Activated CD4-positive, CD25-positive, alpha-beta regulatory T cell treated with anti-CD3 and anti-CD28 coated beads, Interleukin-2, amount 50 U/mL, for 24 hours (primary cell): ENCODE data around the gene PTPRN2.

Experiments
- ATAC-seq, 2 donors: fragments of 150-1000 bp; cut with Tn5 transposase; one replicate each; pipeline ENCODE4 v1.10.0; 2021; ENCODE audit warnings: mild to moderate bottlenecking in 1 of 2, moderate library complexity in 1 of 2

Gene PTPRN2

DNA sequence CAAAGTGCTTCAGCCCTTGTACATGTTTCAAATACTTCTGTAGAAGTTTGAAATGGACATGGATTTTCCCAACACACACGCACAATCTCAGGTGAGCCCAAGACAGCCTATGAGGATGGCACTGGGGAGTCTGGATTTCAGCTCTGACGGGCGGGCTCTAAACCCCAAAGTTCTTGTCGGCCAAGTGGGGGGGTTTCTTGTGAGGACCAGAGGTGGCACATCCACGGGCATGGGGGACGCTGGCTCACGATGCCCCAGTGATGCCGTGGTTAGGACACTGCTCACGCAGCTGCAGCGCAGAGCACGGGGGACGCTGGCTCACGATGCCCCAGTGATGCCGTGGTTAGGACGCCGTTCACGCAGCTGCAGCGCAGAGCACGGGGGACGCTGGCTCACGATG lies 970.7 kb downstream of the PTPRN2 start:
- ATAC-seq, result no peak

DNA sequence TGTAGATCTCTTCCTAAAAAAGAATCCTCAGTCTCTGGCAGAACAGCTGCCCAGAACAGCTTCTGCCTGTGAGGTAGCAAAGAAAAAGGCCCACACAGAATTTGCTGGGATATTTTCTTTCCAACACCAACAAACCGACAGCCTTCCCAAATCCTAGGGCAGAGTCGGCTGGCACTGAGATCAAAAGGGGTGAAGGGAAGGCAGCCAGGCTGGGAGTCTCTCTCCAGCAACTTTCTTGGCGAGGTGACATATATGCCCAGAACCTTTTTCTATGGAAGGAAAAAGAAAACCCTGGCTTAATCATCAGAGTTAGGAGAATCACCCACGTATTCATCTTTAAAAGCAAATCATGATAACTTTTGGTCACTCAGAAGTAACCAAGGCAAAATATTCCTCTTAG lies 971.2 kb downstream of the PTPRN2 start:
- ATAC-seq, result no peak

DNA sequence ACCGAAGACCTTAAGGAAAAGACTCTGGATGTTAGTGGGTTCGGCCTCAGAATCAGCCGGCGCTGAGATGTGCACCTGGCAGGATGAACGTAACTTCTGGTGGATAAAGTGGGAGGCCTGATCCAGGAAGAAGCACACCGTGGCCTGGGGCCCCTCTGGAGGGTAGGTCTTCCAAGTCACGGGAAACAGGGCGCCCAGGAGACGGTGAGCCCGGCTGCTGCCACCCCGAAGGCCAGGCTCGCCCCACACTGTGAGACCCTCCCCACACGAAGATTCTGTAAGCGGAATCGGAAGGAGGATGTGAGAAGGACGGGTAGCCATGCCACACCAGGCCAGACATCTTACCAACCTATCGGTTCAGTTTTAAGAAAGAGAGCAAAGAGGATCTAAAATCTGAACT lies 971.8 kb downstream of the PTPRN2 start:
- no peak for ATAC-seq

DNA sequence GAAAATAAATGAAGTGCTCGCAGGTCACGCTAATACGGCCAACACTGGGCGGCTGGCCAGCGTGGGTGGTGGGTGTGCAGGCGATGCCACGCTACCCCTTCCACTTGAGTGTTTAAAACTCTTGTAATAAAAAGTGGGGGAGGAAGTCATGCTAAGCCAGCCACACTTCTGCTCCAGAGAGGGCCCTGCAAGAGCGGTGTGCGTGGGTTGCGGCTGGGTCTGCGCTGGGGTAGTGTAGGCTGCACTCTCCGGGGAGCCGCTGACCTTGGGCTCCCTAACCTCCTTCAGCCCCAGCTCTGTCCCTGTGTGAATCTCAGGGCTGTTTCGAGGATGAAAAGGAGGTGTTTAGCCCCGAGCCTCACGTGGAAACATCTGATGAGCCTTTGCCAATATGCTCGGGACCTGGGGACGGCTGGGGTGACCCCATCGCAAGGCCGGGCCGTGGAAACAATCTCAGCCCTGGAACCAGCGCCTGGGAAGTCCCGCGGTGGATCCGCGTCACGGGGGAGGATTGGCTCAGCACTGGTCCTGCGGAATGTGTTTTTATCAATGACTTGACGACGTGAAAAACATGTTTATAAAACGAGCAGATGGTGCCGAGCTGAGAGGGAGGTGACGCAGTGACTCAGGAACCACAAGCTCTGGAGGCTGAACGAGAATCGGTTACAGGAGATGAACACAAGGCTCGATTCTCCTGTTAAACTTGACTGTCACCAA lies 972.4 kb downstream of the PTPRN2 start:
- peak in 1 of 2 donors; percentile 21 for ATAC-seq

DNA sequence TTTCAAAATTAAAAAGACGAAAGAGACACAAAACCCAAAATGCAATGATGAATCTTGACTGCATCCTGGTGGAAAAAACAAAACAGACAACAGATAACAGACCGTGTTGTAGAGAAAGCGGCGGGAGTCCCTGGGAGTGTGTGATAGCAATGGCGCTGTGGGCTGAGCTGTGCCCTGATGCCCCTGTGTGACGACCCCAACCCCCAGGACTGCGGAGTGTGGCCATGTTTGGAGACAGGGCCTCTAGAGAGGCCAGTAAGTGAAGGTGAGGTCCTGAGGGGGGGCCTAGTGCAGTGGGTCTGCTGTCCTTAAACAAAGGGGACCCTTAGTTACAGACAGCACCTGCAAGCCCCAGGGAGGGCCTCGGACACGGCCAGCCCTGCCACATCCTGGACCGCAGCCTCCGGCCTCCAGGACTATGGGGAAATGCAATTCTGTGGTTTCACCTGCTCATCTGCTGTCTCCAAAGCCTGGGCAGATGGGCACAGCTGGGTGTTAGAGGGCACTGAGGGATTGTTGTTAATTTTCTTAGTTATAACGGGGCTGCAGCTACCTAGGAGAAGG lies 973.1 kb downstream of the PTPRN2 start:
- no peak for ATAC-seq

DNA sequence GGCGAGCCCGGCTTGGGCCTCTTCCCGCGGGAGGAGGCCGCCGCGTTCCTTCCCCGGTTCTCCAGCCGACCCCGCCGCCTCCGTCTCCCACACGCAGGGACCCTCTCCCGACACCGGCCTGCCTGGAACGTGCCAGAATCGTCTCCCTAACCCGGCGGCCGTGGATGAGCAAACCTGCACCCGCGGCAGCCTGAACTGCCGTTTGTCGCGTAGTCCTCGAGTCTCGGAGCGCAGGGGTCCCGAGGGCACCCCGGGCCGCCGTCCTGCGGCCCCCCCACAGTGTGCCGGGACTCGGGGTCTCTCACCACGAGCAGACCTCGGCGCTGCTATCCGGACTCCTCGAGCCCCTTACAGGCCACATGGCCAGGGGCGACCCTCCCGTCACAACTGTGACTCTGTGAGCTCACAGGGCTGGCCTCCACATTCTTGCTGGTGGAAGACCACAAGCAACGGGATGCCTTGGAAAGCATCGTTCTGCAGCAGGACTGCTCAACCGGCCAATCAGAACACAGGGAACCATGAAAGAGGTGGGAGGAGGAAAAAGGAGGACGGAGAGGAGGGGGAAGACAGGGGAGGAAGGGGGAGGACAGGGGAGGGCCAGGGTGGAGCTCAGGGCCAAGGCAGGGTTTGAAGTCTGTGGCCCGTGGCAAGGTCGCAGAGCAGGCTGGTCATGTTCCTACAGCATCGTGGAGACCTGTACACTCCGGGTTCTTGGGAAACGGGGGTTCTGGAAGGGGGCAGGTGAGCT lies 973.9 kb downstream of the PTPRN2 start:
- ATAC-seq, result no peak

DNA sequence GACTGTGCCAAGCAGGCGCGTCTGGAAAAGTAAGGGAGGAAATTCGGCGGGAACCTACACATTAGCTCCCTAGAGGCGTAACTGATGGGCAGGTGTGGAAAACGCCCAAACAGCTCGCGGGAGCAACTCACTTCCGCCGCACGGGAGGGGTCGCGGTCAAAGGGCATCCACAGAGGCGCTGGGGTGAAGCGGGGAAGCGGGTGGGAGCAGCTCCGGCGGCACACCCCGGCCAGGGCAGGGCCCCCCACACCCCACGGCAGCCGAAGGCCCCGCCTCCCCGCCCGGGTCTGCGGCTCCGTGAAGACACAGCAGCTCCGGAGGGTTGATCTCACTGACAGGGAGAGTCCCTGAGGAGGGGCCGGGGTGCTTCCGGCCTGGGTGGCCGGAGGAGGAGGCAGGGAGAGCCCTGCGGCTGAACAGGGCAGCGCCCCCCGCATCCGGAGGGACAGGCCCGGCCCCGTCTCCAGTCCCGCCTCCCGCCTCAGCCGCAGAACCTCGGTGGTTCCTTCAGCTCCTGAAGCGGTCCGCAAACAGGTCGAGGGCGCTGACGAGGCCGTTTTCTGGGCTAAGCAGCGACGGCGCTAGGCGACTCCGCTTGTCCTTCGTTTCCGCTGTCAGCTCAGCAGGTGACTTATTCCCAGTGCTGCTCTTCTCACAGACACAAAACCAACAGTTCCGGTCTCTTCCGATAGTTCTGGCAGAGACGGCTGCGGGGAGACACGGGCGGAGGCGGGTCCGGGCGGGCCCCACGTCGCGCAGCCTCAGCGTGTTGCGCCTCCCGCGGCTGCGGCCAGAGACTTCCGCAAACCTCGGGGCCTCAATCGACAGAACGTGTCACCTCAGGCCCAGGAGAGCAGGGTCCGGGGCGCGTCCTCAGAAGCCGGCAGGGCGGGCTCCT lies 974.7 kb downstream of the PTPRN2 start:
- peak; percentile 70 to 72 for ATAC-seq

DNA sequence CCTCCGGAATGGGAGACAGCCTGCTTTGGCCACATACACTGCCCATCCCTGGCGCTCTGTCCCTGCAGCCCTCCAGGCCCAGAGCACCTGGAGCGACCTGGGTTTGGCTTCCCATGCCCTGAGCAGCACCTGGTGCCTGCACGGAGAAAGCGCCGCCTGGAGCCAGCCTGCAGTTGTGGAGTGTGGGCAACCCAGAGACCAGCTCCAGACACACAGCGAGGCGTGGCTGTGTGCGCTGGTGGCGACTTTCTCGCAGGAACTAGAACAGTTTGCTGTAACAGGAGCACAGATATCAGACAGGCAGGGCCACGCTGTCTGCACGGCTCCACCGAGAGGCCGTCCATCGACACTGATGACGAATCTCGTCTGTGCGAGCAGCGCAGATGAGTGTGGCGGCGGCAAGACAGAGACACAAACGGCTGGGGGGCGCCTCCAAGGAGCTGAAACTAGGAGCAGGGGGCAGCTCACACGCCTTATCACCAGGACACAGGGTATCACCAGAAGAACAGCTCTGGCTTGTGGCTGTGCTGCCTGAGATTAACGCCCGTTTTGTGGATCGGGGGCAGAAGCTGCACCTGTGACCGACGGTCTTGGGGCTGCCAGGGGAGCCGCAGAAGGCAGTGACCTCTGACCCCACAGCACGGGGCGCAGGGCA lies 975.5 kb downstream of the PTPRN2 start:
- no peak for ATAC-seq

DNA sequence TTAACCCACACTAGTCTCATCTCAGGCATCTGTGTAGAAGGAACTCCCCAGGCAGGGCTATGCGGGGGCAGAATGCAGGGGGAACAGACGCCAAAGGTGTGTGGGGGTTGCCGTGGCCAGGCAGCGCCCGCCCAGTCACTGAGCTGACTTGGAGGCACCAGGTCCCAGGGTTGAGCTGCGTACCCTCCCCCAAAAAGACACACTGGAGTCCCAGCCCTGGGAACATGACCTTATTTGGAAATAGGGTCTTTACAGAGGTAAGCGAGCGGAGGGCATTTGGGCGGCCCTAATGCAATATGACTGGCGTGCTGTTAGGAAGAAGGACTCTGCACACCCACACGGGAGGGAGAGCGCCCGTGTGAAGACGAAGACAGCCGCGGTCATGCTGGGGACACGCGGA lies 976.3 kb downstream of the PTPRN2 start:
- no peak for ATAC-seq

DNA sequence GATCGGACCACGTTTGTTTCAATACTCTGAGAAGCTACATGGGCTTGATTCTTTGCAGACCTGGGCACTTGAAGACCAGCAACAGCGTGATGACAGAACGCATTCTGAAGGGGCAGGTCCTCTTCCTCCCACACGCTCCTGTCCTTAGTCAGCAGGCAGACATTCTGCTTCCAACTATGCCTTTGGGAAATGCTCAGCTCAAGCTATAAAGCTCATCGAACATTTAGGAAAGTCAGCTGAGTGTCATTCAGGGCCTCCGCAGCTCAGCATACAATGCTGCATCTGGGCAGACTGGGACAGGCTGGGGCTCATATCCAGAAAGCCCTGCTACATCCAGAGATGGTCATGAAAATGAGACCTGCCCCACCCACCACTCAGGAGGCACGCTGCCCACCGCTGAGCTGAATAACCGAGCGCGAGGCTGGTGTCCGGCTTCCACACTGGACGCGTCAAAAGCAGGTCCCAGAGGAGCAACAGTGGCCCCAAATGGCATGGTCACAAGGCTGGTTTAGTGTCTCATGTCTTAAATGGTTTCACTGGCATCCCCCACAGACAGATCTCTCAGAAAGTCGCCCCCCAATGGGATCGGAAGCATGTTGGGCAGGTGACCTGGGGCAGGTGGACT lies 976.8 kb downstream of the PTPRN2 start:
- ATAC-seq, result no peak

DNA sequence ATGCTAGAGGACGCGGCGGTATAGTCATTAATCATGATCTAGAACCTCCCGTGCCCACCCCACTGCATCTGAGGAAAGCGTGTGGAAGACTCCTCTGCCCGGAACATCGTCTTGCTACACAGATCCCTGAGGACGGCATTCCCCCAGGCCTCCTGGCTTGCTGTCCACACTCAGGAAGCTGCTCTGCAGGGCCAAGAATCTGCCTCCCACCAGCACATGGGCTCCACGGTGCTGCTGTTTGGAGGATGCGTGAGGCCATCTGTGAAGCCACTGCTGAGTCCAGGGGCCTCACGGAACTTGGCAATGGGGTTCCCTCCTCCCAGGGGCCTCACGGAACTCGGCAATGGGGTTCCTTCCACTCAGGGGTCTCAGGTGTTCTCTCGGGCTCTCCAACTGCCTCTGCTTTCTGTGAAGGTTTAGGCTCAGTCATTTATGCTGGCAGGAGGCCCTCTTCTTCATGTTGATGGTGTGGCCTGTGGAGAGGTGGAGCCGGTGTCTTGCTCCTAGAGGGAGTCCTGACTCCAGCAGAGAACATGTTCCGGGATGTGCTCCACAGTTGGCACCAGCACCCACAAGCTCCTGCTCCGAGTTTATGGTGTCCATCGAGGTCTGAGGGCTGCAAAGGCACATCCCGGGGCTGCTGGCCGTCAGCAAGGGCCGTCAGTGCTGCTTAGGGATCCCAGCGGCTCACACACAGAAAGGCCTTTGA lies 977.5 kb downstream of the PTPRN2 start:
- ATAC-seq, result no peak

DNA sequence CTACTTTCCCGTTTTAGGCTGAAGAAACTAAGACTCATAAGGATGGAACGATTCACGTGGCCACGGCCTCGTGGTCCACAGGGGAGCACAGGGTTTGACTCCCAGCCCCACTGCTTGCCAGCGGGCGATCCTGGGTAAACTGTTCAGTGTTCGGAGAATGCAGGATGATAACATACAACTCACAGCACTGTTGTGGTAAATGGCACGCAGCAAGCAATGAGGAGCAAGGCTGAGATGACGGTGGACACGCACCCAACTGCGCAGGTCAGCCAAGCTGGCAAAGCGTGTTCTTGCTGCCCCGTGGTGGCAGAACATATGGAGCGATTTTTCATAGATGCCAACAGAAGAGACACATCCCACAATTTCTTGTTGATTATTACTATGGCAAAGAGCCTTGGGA lies 978.1 kb downstream of the PTPRN2 start:
- ATAC-seq, result no peak

DNA sequence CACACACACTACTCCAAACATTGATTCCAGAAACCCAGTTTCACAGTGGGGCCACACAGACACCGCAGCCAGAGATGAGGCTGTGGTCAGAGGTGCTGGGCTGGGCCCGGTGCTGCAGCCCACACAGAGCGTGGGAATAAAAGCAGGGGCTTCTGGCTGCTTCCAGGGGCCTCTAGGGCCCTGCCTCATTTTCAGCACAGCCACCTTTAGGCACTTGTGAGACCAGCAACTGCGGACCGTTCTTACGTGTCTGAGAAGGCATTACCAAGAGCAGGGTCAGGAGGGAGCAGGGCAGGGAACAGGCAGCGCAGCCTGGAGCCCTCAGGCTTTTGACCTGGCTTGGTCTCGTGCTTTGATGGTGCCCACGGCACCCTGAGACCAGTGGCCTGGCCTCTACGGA lies 980.4 kb downstream of the PTPRN2 start:
- ATAC-seq, result no peak

DNA sequence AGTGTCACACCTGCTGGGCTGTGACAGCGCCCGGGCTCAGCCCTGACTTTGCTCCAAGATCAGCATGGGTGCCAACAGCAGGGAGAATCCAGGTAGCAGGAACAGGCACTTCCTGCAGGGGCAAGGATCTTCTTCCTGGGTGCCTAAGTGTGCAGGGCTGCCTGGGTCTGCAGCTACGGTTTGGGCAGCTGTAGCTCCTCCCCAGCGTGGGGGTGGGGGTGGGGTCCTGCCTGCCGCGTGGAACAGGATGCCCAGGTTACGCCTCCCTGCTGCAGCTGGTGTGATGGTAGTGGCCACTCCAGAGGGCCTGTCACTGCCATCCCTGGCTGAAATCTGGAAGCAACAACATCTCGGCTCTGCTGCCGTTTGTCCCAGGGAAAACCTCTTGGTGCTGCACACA lies 981.5 kb downstream of the PTPRN2 start:
- no peak for ATAC-seq

DNA sequence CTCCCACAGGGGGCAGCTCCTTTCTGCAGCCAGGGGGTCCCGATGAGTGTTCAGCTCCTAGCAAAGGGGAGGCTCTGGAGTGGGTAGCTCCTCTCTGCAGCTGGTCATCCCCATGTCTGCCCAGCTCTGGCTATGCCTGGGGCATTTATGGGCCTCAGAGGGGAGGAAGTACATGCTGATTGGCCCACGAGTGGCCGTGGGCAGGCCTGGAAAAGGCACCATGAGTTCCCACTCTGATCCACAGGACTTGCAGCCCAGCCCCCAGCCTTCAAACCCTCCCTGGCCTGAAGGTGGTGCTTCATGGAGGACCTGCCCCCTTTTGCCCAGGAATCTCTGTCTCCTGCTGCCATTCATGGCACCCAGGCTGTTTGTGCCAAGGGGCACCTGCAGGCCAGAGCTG lies 982.0 kb downstream of the PTPRN2 start:
- ATAC-seq, result no peak

DNA sequence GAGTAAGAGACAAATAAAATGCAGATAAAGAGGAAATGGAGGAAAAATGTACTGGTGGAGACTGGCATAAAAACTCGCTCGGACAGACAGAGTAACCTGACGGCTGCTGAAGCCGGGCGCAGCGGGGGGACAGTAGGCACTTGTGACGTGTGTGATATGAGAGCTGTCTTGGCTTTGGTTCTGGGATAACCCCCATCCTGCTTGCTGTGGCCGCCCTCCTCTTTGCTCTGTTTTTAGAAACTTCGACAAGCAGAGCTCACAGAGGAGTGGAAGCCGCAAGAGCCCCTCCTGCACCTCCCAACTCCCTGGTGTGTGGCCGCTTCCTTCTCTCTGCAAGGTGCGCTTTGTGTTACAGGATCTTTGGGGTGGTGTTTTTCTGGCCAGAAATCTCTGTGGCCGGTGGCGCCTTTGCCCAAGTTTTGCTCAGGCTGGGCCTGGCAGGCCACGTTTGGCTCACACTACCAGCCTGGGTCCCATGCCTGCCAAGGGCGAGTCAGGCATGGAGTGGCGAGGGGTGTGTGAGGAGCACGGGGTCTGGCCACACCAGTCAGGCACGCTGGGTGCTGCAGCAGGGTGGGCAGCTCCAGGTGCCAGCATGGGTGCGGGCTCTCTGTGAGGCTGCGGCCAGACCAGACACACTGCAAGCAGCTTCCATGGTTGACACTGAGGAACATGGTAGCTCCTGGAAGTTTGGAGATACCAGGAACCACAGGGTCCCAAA lies 982.8 kb downstream of the PTPRN2 start:
- ATAC-seq, result no peak

DNA sequence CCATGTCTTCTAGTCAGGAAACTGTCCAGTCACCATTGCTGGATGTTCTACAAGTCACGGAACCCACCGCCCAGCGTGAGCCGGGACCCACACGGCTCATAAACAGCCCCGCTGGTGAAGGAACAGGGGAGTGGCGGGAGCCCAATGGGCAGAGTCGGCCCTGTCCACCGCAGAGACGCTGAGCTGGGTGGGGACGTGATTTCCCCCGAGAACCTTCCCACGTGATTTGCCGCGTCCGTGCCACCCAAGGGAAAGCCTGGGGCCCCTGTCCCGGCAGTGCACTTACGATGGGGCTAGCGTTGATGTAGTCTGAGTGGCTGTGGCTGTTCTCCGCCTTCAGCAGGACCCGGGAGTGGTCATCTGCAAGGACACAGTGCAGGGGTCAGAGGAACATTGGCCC lies 983.9 kb downstream of the PTPRN2 start:
- ATAC-seq, result no peak

DNA sequence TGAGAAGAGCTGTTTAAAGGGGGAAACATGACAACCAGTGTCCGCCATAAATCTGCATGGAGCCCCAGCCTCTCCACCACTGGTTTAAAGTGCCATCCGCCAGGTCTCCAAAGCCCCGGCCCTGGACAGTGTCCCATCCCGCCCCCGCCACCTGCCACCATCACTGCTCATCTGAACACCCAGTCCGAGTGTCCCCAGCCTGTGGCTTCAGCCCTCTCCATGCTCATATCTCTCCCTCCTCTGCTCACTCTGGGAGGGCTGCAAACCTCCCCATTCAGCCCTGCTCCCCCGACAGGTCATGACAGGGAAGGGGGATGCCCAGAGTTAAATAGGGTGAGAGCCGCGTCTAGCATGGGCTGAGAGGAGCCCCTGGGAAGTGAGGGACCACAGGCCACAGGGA lies 984.6 kb downstream of the PTPRN2 start:
- no peak for ATAC-seq

DNA sequence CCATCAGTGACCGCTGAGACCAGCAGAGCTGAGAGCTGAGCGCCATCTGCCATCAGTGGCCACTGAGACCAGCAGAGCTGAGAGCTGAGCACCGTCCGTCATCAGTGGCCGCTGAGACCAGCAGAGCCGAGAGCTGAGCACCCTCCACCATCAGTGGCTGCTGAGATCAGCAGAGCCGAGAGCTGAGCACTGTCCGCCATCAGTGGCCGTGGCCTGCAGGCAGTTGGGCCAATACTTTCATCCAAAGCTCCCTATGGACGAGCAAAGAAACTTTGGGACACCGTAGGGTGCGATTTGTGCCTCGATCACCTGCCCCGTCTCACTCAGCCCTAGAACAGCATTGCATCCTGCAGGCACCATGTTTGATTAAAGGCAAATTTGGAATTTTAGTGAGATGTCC lies 985.0 kb downstream of the PTPRN2 start:
- no peak for ATAC-seq

DNA sequence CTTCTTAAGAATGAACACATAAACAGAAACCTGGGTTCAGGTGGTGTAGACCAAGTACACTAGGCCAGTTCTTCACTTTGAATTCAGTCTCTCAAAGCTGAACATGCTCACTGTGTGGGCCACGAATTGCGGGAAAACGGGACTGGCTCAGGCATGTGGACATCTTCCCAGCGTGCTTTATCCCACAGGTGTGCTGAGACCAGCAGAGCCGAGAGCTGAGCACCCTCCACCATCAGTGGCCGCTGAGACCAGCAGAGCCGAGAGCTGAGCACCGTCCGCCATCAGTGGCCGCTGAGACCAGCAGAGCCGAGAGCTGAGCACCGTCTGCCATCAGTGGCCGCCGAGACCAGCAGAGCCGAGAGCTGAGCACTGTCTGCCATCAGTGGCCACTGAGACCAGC lies 985.5 kb downstream of the PTPRN2 start:
- ATAC-seq, result no peak

DNA sequence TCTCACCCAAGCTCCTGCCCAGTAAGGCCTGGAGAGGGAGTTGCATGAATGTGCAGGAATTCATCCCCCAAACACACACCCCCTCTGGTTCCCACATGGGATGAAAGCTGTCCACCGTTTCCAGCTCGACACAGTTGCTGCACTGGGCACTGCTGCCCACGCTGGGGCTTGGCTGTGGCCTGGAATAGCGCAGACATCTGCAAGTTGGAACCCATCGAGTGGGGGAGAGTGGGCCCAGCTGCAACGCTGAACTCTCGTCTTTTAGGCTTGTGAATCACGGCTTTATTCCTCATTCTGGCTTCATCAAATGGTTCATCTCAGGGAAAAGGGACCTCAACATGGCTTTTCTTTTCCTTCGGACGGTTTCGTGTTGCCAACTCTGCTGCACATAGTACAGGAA lies 986.1 kb downstream of the PTPRN2 start:
- ATAC-seq, result no peak
